Measurements from ENCODE around the gene RALBP1. TPM values are rescaled to one million over a fixed set of nuclear protein-coding genes. Genes with fewer than 3 reads are reported as not detected.

The RALBP1 gene
- total and polyA plus RNA-seq, 2 of the 4 experiments (the other 2 are of a cell fraction), result 30.6 to 38.2 TPM

DNA sequence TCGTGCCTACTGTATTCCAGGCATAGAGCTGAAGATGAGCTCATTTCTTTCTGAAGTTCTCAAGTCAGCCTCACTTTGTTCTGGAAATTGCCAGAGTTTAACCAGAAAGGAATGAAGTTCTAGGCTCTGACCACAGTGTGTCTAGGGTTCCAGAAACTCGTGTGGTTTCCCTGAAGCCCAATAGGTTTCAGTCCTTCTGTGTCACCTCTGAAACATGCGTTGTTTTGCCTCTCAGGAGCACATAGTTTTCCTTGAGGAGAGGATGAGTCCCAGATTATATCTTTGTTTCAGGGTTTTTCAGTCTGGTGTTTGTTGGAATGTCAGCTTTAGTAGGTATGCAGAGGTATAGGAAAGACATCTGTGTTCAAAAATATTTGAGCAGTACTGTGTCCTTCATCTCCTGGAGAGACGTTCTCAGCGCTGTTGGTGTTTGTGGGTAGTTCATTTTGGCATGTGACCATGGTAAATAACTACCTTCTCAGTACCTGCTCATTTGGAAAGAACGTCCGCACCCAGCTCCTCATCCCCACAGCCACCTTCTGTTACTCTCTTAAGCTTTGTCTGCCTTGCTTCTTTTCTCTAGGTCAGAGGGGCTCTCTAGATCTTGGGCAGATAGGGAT is 56.6 kb downstream of the RALBP1 start:
- TF ChIP-seq RCOR1 (IDR thresholded peaks at IDR 0.05; ENCODE audit: insufficient replicate concordance, low read length), result no peak
- no peak for TF ChIP-seq SMC3 (IDR thresholded peaks at IDR 0.05; ENCODE audit: low read depth, low read length)
- TF ChIP-seq, protein P1, sequence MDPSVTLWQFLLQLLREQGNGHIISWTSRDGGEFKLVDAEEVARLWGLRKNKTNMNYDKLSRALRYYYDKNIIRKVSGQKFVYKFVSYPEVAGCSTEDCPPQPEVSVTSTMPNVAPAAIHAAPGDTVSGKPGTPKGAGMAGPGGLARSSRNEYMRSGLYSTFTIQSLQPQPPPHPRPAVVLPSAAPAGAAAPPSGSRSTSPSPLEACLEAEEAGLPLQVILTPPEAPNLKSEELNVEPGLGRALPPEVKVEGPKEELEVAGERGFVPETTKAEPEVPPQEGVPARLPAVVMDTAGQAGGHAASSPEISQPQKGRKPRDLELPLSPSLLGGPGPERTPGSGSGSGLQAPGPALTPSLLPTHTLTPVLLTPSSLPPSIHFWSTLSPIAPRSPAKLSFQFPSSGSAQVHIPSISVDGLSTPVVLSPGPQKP (IDR thresholded peaks at IDR 0.05; ENCODE audit: borderline replicate concordance, low read depth, low read length), result no peak
- TF ChIP-seq, protein P2, sequence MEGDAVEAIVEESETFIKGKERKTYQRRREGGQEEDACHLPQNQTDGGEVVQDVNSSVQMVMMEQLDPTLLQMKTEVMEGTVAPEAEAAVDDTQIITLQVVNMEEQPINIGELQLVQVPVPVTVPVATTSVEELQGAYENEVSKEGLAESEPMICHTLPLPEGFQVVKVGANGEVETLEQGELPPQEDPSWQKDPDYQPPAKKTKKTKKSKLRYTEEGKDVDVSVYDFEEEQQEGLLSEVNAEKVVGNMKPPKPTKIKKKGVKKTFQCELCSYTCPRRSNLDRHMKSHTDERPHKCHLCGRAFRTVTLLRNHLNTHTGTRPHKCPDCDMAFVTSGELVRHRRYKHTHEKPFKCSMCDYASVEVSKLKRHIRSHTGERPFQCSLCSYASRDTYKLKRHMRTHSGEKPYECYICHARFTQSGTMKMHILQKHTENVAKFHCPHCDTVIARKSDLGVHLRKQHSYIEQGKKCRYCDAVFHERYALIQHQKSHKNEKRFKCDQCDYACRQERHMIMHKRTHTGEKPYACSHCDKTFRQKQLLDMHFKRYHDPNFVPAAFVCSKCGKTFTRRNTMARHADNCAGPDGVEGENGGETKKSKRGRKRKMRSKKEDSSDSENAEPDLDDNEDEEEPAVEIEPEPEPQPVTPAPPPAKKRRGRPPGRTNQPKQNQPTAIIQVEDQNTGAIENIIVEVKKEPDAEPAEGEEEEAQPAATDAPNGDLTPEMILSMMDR (conservative IDR thresholded peaks at IDR 0.05; ENCODE audit: low read depth, low read length), result no peak
- no peak for TF ChIP-seq CEBPB (IDR thresholded peaks at IDR 0.05; ENCODE audit: low read depth, low read length)
- no peak for TF ChIP-seq RAD21 (IDR thresholded peaks at IDR 0.05; ENCODE audit: low read length)
- no peak for TF ChIP-seq POLR2A (IDR thresholded peaks at IDR 0.05; ENCODE audit: low read depth, low read length)
- TF ChIP-seq FOS (IDR thresholded peaks at IDR 0.05; ENCODE audit: low read depth, low read length), result no peak
- no peak for TF ChIP-seq MAFK (IDR thresholded peaks at IDR 0.05; ENCODE audit: low read depth, low read length)
- TF ChIP-seq, protein P3, sequence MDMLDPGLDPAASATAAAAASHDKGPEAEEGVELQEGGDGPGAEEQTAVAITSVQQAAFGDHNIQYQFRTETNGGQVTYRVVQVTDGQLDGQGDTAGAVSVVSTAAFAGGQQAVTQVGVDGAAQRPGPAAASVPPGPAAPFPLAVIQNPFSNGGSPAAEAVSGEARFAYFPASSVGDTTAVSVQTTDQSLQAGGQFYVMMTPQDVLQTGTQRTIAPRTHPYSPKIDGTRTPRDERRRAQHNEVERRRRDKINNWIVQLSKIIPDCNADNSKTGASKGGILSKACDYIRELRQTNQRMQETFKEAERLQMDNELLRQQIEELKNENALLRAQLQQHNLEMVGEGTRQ (IDR thresholded peaks at IDR 0.05; ENCODE audit: low read depth, low read length), result no peak
- no peak for TF ChIP-seq MAZ (IDR thresholded peaks at IDR 0.05; ENCODE audit: borderline replicate concordance, low read depth, low read length)
- Histone ChIP-seq H3K9me1 (ENCODE audit: insufficient read depth, low read length) (peaks cover 3% of the 10 kb centered on the region; the same call in 1 of the 2 replicates), H2BK15ac (ENCODE audit: low read depth, low read length) (0 out of 3 replicates have a peak overlapping the region, but pooled peaks have one; percentile 4), H2AFZ (replicated peaks; ENCODE audit: low read length, poor library complexity) (no peak overlapping the region), H3K79me1 (ENCODE audit: low read depth in 1 of 2, low read length in 2 of 2) (peaks cover under 1 to 9% of the 10 kb centered on the region in 2 experiments; a peak in 1 of 4 replicates), H2BK5ac (ENCODE audit: low read depth, low read length, poor library complexity, severe bottlenecking) (no peak overlapping the region), H3K14ac (replicated peaks; ENCODE audit: low read depth, low read length) (no peak overlapping the region), H4K5ac (ENCODE audit: low read depth, low read length) (no peak overlapping the region), H3K56ac (ENCODE audit: extremely low read depth, insufficient read depth, low read length) (no peak overlapping the region), H2BK120ac (ENCODE audit: low read depth, low read length) (no peak overlapping the region), H3K27ac (ENCODE audit: insufficient read depth, low read length) (no peak overlapping the region), H3K23ac (ENCODE audit: low read depth, low read length) (no peak overlapping the region), H3K18ac (ENCODE audit: low read depth, low read length) (no peak overlapping the region), H3K4me3 (ENCODE audit: insufficient read depth, low read depth, low read length) (no peak overlapping the region), H3K9ac (ENCODE audit: low read depth, low read length) (no peak overlapping the region), H3K27me3 (ENCODE audit: control insufficient read depth, insufficient read depth, low read length) (no peaks in the 10 kb centered on the region), H3K4ac (ENCODE audit: low read depth, low read length) (no peak overlapping the region), H2AK5ac (ENCODE audit: low read depth, low read length) (no peak overlapping the region; the same call in 1 of the 2 replicates), H3K9me3 (ENCODE audit: control insufficient read depth, insufficient read depth, low read length) (no peaks in the 10 kb centered on the region), H2BK20ac (ENCODE audit: low read depth, low read length) (no peak overlapping the region), H2AK9ac (replicated peaks; ENCODE audit: low read depth, low read length, poor library complexity) (peak overlapping the region; percentile 57), H4K20me1 (ENCODE audit: insufficient read depth, low read length) (no peaks in the 10 kb centered on the region), H3K36me3 (ENCODE audit: control insufficient read depth, insufficient read depth, low read length) (peaks cover 39% of the 10 kb centered on the region), H3K4me1 (ENCODE audit: control insufficient read depth, insufficient read depth, low read length) (peaks cover 13% of the 10 kb centered on the region), H4K8ac (ENCODE audit: low read depth in 2 of 2, low read length in 2 of 2) (no peak overlapping the region), H3K4me2 (ENCODE audit: low read depth, low read length) (no peak overlapping the region), H4K91ac (ENCODE audit: insufficient read depth, low read depth, low read length) (no peak overlapping the region)
- intact Hi-C loops (cut with micrococcal nuclease), result no loop called here
- CTCF ChIA-PET, result interaction anchor here (0.7 kb wide), 1 partner anchor 9 kb away, joined by 3 read pairs; no protein-coding TSS in a partner anchor
- in situ Hi-C loops (cut with MboI; ENCODE audit: low sequenced_read_pairs), result no loop called here
- no TSS peak for BruUV-seq (replicated peaks)
- no peak for ATAC-seq (ENCODE audit: low read depth)
- POLR2A ChIA-PET (ENCODE audit: unreplicated experiment), result no interaction called here
- no CpG with 5 or more reads among the region's 7 CpGs for WGBS, 2 experiments (ENCODE audit: extremely low coverage in 2 of 2, insufficient read length in 1 of 2)
- dilution Hi-C loops (cut with HindIII; ENCODE audit: low sequenced_read_pairs, unreplicated experiment), result no loop called here
- peak; percentile 33 for DNase-seq
